SK-N-SH treated with all-trans-retinoic acid at 6 μM for 48 hours (cell line): ENCODE measurements around the gene TBXA2R.

ENCODE experiments used
- ATAC-seq: fragments of 200-7000 bp; cut with Tn5 transposase; 3 replicates; pipeline ENCODE4 v1.9.1; 2020; ENCODE audit warnings: mild to moderate bottlenecking, moderate library complexity
- ARNTL ChIP-seq: fragments of 450-650 bp; formaldehyde crosslinking; IDR thresholded peaks from 2 replicates; pipeline ENCODE4 v1.5.0; 2020; ENCODE audit warnings: low read depth, mild to moderate bottlenecking, moderate library complexity, borderline replicate concordance
- BACH2 ChIP-seq: fragments of 250-450 bp; sonication (Bioruptor Pico); IDR thresholded peaks from 2 replicates; pipeline ENCODE4 v1.9.0; 2021; ENCODE audit warnings: mild to moderate bottlenecking, borderline replicate concordance
- CSDC2 ChIP-seq: fragments of 250-450 bp; sonication (Bioruptor Pico); IDR thresholded peaks from 2 replicates; pipeline ENCODE4 v1.5.0; 2020; ENCODE audit warnings: mild to moderate bottlenecking, moderate library complexity
- GLIS3 ChIP-seq: fragments of 250-450 bp; sonication (Bioruptor Pico); IDR thresholded peaks from 2 replicates; pipeline ENCODE4 v1.5.0; 2020; ENCODE audit warnings: mild to moderate bottlenecking, moderate library complexity
- ISL1 ChIP-seq: fragments of 250-450 bp; sonication (Bioruptor Pico); IDR thresholded peaks from 2 replicates; pipeline ENCODE4 v2.1.2; 2022; ENCODE audit warnings: mild to moderate bottlenecking, moderate library complexity
- OSR1 ChIP-seq: fragments of 250-450 bp; sonication (Bioruptor Pico); IDR thresholded peaks from 2 replicates; pipeline ENCODE4 v1.8.0; 2022; ENCODE audit warnings: moderate library complexity, mild to moderate bottlenecking, inconsistent platforms
- PPARA ChIP-seq: fragments of 250-450 bp; sonication (Bioruptor Pico); IDR thresholded peaks from 2 replicates; pipeline ENCODE4 v1.5.0; 2020; ENCODE audit warnings: mild to moderate bottlenecking, borderline replicate concordance
- RARB ChIP-seq: fragments of 250-450 bp; sonication (Bioruptor Pico); IDR thresholded peaks from 2 replicates; pipeline ENCODE4 v1.8.0; 2021; ENCODE audit warnings: mild to moderate bottlenecking, moderate library complexity
- SNAI2 ChIP-seq: fragments of 250-450 bp; sonication (Bioruptor Pico); IDR thresholded peaks from 2 replicates; pipeline ENCODE4 v1.5.0; 2020; ENCODE audit warnings: mild to moderate bottlenecking, moderate library complexity
- TCF4 ChIP-seq: fragments of 250-450 bp; sonication (Bioruptor Pico); IDR thresholded peaks from 2 replicates; pipeline ENCODE4 v1.8.0; 2021; ENCODE audit warnings: mild to moderate bottlenecking, moderate library complexity, borderline replicate concordance
- TOX ChIP-seq: fragments of 250-450 bp; sonication (Bioruptor Pico); IDR thresholded peaks from 2 replicates; pipeline ENCODE4 v1.8.0; 2021; ENCODE audit warnings: mild to moderate bottlenecking, moderate library complexity, borderline replicate concordance
- ZC3H10 ChIP-seq: fragments of 250-450 bp; sonication (Bioruptor Pico); IDR thresholded peaks from 2 replicates; pipeline ENCODE4 v1.5.1; 2021; ENCODE audit warnings: mild to moderate bottlenecking, moderate library complexity
- ZFP3 ChIP-seq: fragments of 250-450 bp; sonication (Bioruptor Pico); IDR thresholded peaks from 2 replicates; pipeline ENCODE4 v1.5.0; 2020; ENCODE audit warnings: mild to moderate bottlenecking, moderate library complexity
- ZFP30 ChIP-seq: fragments of 450-650 bp; formaldehyde crosslinking; IDR thresholded peaks from 2 replicates; pipeline ENCODE4 v1.5.0; 2022; ENCODE audit warnings: mild to moderate bottlenecking, moderate library complexity
- ZNF565 ChIP-seq: fragments of 450-650 bp; formaldehyde crosslinking; conservative IDR thresholded peaks from 2 replicates; pipeline ENCODE4 v1.5.0; 2020; ENCODE audit warnings: low read depth, mild to moderate bottlenecking, moderate library complexity
- ZNF70 ChIP-seq: fragments of 450-650 bp; formaldehyde crosslinking; IDR thresholded peaks from 2 replicates; pipeline ENCODE4 v1.5.0; 2020; ENCODE audit warnings: mild to moderate bottlenecking, moderate library complexity
- ZNF8 ChIP-seq: fragments of 450-650 bp; formaldehyde crosslinking; IDR thresholded peaks from 2 replicates; pipeline ENCODE4 v1.5.0; 2020; ENCODE audit warnings: mild to moderate bottlenecking, moderate library complexity
- TF ChIP-seq, protein P1 (sequence below): fragments of 250-450 bp; sonication (Bioruptor Pico); IDR thresholded peaks from 2 replicates; pipeline ENCODE4 v1.8.0; 2020; ENCODE audit warnings: mild to moderate bottlenecking, moderate library complexity, borderline replicate concordance
- TF ChIP-seq, protein P2 (sequence below): fragments of 250-450 bp; sonication (Bioruptor Pico); IDR thresholded peaks from 2 replicates; pipeline ENCODE4 v1.5.1; 2020; ENCODE audit warnings: low read depth, mild to moderate bottlenecking, moderate library complexity
- TF ChIP-seq, protein P3 (sequence below): fragments of 250-450 bp; sonication (Bioruptor Pico); IDR thresholded peaks from 2 replicates; pipeline ENCODE4 v1.5.1; 2021; ENCODE audit warnings: mild to moderate bottlenecking, moderate library complexity
- TF ChIP-seq, protein P4 (sequence below): fragments of 250-450 bp; sonication (Bioruptor Pico); IDR thresholded peaks from 2 replicates; pipeline ENCODE4 v1.8.0; 2021; ENCODE audit warnings: low read depth, mild to moderate bottlenecking, moderate library complexity, borderline replicate concordance
- TF ChIP-seq, protein P5 (sequence below): fragments of 250-450 bp; sonication (Bioruptor Pico); IDR thresholded peaks from 2 replicates; pipeline ENCODE4 v1.5.0; 2020; ENCODE audit warnings: mild to moderate bottlenecking, moderate library complexity

Gene TBXA2R

DNA sequence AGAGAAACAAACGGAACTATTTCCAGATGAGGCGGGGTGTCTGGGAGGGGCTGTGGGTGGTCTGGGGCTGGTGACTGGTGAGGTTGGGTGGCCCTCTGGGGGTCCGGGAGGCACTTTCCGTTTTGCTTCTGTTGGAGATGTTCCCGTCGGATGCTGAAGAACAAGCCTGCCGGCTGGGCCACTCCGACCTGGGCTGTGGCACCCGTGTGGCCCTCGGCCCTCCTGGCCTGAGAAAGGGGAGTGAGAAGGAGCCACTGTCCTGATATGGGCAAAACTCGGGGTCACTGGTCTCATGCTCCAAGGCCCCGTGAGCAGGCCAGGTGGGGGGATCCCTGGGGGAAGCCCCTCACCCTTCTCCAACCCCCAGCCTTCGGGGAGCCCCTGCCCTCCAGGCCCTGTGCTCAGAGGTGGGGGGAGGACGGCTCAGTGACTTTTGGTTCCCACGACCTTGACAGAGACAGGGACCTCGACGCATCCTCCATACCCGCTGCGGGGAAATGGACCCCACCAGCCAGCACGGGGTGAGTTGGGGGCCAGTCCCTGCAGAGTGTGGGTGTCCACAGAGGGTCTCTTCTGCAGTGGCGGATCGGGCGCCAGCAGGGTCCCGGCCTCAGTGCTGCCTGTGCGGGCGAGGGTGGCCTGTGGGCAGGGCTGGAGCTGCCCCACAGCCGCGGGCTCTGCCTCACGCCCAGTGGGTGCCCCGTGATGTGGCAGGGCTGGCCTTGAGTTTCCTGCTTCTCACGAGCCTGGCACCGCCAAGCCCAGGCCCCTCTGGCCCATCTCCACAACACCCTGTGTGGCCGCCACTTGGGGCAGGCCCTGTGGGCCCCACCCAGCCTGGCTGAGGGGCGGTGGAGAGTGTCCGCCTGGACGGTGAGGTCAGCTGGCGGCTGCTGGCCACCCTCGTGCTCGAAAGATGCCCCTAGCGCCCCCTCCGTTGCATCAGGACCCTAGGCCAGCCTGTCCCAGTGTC is 4.4 kb upstream of the TBXA2R start:
- no peak for ATAC-seq

DNA sequence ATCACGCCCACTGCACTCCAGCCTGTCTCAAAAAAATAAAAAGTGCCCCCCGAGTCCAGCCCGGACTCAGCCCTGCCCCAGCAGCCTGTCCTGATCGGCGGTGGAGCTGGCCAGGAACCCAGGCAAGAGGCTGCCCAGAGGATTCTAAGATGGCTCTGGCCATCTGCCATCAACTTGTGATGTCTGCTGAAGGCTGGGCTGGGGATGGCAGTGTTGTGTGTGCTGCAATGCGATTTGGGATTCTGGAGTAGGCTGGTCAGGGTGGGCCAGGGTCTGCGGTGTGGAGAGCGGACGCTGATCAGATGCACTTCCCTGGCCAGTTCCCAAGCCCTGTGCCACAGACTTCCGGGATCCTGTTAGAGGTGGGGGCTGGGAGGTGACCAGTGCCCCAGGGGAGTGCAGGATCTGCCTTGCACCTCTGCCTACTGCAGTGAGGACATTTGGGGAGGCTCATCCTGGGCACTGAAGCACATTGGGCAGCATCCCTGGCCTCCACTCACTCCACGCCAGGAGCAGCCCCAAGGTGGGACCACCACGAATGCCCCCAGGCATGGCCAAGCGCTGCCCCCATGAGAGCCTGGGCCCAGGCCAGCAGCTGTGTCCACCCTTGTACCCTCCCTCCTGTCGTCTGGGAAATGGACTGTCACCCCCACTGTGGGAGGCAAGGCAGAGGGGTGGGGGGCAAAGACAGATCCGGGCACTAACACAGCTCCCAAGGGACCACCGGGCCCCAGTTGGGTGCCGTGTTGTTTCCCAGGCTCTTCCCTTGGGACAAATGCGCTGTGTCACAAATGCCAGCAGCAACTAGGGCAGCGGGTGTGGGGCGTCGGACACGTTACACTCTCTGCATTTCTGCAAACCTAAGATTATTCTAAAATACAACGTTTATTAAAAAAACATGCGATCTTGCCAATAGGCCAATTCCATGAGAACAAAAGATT is 3.4 kb upstream of the TBXA2R start:
- ATAC-seq: no peak
- TF ChIP-seq, protein P1, sequence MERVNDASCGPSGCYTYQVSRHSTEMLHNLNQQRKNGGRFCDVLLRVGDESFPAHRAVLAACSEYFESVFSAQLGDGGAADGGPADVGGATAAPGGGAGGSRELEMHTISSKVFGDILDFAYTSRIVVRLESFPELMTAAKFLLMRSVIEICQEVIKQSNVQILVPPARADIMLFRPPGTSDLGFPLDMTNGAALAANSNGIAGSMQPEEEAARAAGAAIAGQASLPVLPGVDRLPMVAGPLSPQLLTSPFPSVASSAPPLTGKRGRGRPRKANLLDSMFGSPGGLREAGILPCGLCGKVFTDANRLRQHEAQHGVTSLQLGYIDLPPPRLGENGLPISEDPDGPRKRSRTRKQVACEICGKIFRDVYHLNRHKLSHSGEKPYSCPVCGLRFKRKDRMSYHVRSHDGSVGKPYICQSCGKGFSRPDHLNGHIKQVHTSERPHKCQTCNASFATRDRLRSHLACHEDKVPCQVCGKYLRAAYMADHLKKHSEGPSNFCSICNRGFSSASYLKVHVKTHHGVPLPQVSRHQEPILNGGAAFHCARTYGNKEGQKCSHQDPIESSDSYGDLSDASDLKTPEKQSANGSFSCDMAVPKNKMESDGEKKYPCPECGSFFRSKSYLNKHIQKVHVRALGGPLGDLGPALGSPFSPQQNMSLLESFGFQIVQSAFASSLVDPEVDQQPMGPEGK (CRISPR knock-in tag): no peak
- TF ChIP-seq, protein P2, sequence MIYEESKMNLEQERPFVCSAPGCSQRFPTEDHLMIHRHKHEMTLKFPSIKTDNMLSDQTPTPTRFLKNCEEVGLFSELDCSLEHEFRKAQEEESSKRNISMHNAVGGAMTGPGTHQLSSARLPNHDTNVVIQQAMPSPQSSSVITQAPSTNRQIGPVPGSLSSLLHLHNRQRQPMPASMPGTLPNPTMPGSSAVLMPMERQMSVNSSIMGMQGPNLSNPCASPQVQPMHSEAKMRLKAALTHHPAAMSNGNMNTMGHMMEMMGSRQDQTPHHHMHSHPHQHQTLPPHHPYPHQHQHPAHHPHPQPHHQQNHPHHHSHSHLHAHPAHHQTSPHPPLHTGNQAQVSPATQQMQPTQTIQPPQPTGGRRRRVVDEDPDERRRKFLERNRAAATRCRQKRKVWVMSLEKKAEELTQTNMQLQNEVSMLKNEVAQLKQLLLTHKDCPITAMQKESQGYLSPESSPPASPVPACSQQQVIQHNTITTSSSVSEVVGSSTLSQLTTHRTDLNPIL (CRISPR knock-in tag): no peak
- TF ChIP-seq GLIS3 (CRISPR knock-in tag) (no peak), RARB (no peak), OSR1 (CRISPR knock-in tag) (no peak), SNAI2 (CRISPR knock-in tag) (no peak), BACH2 (CRISPR knock-in tag) (no peak), ZFP30 (CRISPR knock-in tag) (no peak)
- TF ChIP-seq, protein P3, sequence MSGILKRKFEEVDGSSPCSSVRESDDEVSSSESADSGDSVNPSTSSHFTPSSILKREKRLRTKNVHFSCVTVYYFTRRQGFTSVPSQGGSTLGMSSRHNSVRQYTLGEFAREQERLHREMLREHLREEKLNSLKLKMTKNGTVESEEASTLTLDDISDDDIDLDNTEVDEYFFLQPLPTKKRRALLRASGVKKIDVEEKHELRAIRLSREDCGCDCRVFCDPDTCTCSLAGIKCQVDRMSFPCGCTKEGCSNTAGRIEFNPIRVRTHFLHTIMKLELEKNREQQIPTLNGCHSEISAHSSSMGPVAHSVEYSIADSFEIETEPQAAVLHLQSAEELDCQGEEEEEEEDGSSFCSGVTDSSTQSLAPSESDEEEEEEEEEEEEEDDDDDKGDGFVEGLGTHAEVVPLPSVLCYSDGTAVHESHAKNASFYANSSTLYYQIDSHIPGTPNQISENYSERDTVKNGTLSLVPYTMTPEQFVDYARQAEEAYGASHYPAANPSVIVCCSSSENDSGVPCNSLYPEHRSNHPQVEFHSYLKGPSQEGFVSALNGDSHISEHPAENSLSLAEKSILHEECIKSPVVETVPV (CRISPR knock-in tag): no peak

More for the DNA sequence above, 4.4 kb upstream of the TBXA2R start:
- no peak for TF ChIP-seq ARNTL (CRISPR knock-in tag)
- TF ChIP-seq, protein P2 (CRISPR knock-in tag): no peak
- no peak for TF ChIP-seq ISL1 (CRISPR knock-in tag)
- TF ChIP-seq, protein P4, sequence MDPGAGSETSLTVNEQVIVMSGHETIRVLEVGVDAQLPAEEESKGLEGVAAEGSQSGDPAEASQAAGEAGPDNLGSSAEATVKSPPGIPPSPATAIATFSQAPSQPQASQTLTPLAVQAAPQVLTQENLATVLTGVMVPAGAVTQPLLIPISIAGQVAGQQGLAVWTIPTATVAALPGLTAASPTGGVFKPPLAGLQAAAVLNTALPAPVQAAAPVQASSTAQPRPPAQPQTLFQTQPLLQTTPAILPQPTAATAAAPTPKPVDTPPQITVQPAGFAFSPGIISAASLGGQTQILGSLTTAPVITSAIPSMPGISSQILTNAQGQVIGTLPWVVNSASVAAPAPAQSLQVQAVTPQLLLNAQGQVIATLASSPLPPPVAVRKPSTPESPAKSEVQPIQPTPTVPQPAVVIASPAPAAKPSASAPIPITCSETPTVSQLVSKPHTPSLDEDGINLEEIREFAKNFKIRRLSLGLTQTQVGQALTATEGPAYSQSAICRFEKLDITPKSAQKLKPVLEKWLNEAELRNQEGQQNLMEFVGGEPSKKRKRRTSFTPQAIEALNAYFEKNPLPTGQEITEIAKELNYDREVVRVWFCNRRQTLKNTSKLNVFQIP (CRISPR knock-in tag): no peak
- TF ChIP-seq, protein P5, sequence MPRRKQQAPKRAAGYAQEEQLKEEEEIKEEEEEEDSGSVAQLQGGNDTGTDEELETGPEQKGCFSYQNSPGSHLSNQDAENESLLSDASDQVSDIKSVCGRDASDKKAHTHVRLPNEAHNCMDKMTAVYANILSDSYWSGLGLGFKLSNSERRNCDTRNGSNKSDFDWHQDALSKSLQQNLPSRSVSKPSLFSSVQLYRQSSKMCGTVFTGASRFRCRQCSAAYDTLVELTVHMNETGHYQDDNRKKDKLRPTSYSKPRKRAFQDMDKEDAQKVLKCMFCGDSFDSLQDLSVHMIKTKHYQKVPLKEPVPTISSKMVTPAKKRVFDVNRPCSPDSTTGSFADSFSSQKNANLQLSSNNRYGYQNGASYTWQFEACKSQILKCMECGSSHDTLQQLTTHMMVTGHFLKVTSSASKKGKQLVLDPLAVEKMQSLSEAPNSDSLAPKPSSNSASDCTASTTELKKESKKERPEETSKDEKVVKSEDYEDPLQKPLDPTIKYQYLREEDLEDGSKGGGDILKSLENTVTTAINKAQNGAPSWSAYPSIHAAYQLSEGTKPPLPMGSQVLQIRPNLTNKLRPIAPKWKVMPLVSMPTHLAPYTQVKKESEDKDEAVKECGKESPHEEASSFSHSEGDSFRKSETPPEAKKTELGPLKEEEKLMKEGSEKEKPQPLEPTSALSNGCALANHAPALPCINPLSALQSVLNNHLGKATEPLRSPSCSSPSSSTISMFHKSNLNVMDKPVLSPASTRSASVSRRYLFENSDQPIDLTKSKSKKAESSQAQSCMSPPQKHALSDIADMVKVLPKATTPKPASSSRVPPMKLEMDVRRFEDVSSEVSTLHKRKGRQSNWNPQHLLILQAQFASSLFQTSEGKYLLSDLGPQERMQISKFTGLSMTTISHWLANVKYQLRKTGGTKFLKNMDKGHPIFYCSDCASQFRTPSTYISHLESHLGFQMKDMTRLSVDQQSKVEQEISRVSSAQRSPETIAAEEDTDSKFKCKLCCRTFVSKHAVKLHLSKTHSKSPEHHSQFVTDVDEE (CRISPR knock-in tag): no peak
- TF ChIP-seq PPARA: no peak
- no peak for TF ChIP-seq RARB
- TF ChIP-seq ZNF70: no peak
- no peak for TF ChIP-seq OSR1 (CRISPR knock-in tag)
- TF ChIP-seq, protein P3 (CRISPR knock-in tag): no peak
- TF ChIP-seq, protein P1 (CRISPR knock-in tag): no peak
- TF ChIP-seq TOX: no peak
- no peak for TF ChIP-seq ZFP3 (CRISPR knock-in tag)
- TF ChIP-seq CSDC2: no peak
- no peak for TF ChIP-seq ZNF8 (CRISPR knock-in tag)
- TF ChIP-seq TCF4 (CRISPR knock-in tag): no peak
- no peak for TF ChIP-seq GLIS3 (CRISPR knock-in tag)
- no peak for TF ChIP-seq SNAI2 (CRISPR knock-in tag)
- no peak for TF ChIP-seq ZNF565
- TF ChIP-seq ZC3H10 (CRISPR knock-in tag): no peak
